ENCODE results near the gene FNDC3B. TPM values are rescaled to one million over a fixed set of nuclear protein-coding genes. Genes with fewer than 3 reads are reported as not detected.

FNDC3B gene
- total RNA-seq, 1 donor, result 221 TPM

- H3K4me3 ChIP-seq (ENCODE audit: low read depth, low read length), result no peak overlapping the region
- no peak for TF ChIP-seq CTCF (IDR thresholded peaks at IDR 0.05; ENCODE audit: insufficient read depth, low read depth, low read length)
- DNase-seq (ENCODE audit: low read depth), result peak; percentile 95
Measured at GRCh38 chr3:172315401-172316091, 276.2 kb downstream of the FNDC3B start.

DNA sequence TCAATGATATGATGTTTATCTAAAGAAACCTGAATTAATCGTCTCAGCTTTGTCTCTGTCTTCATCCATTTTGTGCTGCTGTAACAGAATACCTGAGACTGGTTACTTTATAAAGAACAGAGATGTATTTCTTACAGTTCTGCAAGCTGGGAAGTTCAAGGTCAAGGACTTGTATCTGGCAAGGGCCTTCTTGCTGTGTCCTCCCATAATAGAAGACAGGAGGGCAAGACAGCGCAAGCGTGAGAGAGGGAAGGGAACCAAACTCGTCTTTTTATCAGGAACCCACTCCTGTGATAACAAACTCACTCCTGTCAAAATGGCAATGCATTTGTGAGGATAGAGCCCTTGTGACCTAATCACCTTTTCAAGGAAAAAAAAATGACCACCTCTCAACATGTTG lies 277.4 kb downstream of the FNDC3B start:
- H3K4me3 ChIP-seq (ENCODE audit: low read depth, low read length), result no peak overlapping the region
- TF ChIP-seq CTCF (IDR thresholded peaks at IDR 0.05; ENCODE audit: insufficient read depth, low read depth, low read length), result no peak
- no peak for DNase-seq (ENCODE audit: low read depth)

GRCh38 chr3:172317481-172317880 lies 278.1 kb downstream of the FNDC3B start:
- no peak overlapping the region for H3K4me3 ChIP-seq (ENCODE audit: low read depth, low read length)
- no peak for TF ChIP-seq CTCF (IDR thresholded peaks at IDR 0.05; ENCODE audit: insufficient read depth, low read depth, low read length)
- DNase-seq (ENCODE audit: low read depth), result no peak

DNA sequence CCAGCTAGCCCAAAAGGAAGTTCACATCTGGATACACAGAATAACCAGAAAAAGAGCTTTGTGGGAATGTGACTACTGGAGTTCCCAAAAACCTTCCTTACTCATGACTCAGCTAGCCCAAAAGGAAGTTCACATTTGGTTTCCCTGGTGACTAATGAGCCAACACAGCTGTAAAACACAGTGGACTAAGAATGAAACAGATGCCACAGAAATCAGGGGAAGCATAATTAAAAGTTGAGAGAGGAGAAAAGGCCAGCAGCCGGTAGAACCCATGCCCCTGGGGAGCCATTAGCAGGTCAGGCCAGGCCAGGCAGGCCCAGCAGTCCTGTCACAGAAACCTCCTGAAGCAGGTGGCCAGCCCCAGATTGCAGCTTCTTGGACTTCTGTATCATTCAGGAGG lies 278.6 kb downstream of the FNDC3B start:
- TF ChIP-seq CTCF (IDR thresholded peaks at IDR 0.05; ENCODE audit: insufficient read depth, low read depth, low read length), result no peak
- H3K4me3 ChIP-seq (ENCODE audit: low read depth, low read length), result no peak overlapping the region
- peak; percentile 96 for DNase-seq (ENCODE audit: low read depth)

DNA sequence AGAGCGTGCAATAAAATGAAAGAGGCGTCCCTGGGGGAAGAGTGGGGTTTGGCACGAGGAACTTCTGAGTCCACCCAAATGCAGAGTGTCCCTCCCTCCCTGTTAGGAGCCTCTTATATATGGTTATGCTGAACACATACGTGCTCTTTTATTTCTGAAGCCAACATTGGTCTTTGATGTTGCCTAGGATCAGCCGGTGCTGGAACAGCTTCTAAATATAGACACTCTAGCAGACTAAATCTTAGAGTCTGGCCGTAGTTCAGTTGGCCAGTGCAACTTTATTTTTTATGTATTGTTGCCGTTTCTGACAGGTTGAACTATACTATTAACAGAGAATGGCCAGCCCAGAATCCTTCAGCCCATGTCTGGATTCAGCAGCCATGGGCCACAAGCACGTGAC lies 280.2 kb downstream of the FNDC3B start:
- DNase-seq (ENCODE audit: low read depth), result no peak
- TF ChIP-seq CTCF (IDR thresholded peaks at IDR 0.05; ENCODE audit: insufficient read depth, low read depth, low read length), result no peak
- H3K4me3 ChIP-seq (ENCODE audit: low read depth, low read length), result no peak overlapping the region

DNA sequence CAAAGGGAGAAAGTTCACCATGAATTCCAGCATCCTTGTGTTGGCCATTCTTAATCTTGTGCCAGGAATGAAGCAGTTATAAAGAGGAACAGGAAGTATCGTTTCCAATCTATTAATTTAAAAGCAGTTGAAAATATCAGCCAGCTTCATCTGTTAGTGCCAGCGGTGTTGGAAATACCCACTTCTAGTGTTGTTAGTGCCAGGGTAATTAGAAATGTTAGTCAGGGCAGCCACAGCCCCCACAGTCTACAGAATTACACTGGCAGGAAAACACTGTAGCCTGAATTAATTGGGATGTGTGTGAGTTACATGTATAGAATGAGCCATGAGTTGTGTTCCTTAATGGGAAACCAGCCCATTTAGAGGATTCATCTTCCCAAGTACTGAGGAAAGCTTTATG lies 281.1 kb downstream of the FNDC3B start:
- TF ChIP-seq CTCF (IDR thresholded peaks at IDR 0.05; ENCODE audit: insufficient read depth, low read depth, low read length), result no peak
- no peak for DNase-seq (ENCODE audit: low read depth)
- H3K4me3 ChIP-seq (ENCODE audit: low read depth, low read length), result no peak overlapping the region

DNA sequence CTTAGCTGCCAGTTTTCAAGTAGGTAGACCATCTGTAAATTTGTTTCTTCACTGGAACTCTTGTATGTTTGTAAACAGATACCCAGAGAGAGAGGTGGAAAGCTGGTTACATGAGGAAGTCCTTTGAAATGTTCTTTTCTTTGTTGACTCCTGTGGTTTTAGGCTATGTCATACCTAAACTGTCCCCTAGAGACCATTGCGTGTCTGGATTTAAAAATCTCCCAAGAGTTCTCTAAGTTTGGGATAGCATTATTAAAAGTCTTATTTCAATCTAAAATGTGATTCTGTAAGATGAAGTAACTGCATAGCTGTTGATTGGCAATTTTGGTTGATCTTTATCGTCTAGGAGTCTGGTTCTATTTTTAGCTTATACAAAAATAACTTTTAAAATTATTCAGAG lies 281.7 kb downstream of the FNDC3B start:
- peak; percentile 67 for DNase-seq (ENCODE audit: low read depth)
- no peak overlapping the region for H3K4me3 ChIP-seq (ENCODE audit: low read depth, low read length)
- TF ChIP-seq CTCF (IDR thresholded peaks at IDR 0.05; ENCODE audit: insufficient read depth, low read depth, low read length), result no peak
